Fibroblast of pulmonary artery (primary cell): Measurements from ENCODE around the gene CEP19.
"Not testable (repeated sequence)": the region's sequence is repeated elsewhere in the genome, so short reads cannot be mapped to it uniquely, and the experiment has no call there.

Experiments used
- DNase-seq: peaks from one replicate; pipeline ENCODE4 v3.0.0-alpha.2; 2010; ENCODE audit warnings: low read depth
- H3K4me3 ChIP-seq: replicated peaks from 2 replicates; pipeline ENCODE4 v1.5.1; 2011; ENCODE audit warnings: low read depth, mild to moderate bottlenecking, control low read depth, low read length, moderate library complexity
- TF ChIP-seq, protein P1 (sequence below): IDR thresholded peaks from 2 replicates; pipeline ENCODE4 v1.5.1; 2011; ENCODE audit warnings: mild to moderate bottlenecking, control low read depth, low read length, inconsistent platforms; ENCODE audit errors: missing control alignments

CEP19 gene, protein sequence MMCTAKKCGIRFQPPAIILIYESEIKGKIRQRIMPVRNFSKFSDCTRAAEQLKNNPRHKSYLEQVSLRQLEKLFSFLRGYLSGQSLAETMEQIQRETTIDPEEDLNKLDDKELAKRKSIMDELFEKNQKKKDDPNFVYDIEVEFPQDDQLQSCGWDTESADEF

DNA sequence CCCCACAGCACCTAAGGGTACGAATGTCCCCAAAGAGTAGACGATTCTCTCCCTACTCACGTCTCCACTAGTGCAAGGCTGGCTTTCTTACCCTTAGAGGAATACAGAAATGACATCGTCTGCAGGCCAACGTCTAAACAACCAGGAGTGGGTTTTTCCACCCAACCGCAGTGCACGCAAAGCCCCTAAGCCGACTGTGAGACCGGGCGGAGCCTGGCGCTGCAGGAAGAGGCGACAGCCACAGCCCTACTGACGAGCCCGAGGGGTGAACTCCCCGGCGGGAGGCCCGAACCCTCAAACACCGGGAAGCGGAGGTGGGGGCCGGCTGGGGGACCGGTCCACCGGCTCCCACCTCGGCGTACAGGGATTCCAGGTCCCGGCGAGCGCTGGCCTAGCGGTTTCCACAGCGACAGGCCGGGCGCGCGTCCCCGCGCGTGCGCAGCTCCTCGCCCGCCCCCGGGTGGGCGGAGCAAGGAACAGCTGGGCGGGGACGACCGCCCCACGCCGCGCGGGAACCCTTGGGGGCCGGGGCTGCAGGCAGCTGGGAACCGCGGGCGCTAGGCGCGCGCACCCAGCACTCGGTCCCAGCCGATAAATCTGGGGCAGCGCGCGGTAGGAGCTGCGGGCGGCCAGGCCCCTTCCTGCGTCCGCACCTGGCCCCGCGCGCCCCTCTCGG lies at the start of gene CEP19, which contains the start of gene PIGX:
TSS of gene CEP19 (minus strand) at position 413 of the 676 bp plus-strand sequence. CDS start 3,593 bp downstream, outside the sequence.
TSS of gene PIGX (plus strand) at position 540 of the 676 bp plus-strand sequence.
- H3K4me3 ChIP-seq = peak within 1 kb of the TSS; percentile 92
- TF ChIP-seq, protein P1, sequence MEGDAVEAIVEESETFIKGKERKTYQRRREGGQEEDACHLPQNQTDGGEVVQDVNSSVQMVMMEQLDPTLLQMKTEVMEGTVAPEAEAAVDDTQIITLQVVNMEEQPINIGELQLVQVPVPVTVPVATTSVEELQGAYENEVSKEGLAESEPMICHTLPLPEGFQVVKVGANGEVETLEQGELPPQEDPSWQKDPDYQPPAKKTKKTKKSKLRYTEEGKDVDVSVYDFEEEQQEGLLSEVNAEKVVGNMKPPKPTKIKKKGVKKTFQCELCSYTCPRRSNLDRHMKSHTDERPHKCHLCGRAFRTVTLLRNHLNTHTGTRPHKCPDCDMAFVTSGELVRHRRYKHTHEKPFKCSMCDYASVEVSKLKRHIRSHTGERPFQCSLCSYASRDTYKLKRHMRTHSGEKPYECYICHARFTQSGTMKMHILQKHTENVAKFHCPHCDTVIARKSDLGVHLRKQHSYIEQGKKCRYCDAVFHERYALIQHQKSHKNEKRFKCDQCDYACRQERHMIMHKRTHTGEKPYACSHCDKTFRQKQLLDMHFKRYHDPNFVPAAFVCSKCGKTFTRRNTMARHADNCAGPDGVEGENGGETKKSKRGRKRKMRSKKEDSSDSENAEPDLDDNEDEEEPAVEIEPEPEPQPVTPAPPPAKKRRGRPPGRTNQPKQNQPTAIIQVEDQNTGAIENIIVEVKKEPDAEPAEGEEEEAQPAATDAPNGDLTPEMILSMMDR = no peak
- peak; percentile 88 for DNase-seq

DNA sequence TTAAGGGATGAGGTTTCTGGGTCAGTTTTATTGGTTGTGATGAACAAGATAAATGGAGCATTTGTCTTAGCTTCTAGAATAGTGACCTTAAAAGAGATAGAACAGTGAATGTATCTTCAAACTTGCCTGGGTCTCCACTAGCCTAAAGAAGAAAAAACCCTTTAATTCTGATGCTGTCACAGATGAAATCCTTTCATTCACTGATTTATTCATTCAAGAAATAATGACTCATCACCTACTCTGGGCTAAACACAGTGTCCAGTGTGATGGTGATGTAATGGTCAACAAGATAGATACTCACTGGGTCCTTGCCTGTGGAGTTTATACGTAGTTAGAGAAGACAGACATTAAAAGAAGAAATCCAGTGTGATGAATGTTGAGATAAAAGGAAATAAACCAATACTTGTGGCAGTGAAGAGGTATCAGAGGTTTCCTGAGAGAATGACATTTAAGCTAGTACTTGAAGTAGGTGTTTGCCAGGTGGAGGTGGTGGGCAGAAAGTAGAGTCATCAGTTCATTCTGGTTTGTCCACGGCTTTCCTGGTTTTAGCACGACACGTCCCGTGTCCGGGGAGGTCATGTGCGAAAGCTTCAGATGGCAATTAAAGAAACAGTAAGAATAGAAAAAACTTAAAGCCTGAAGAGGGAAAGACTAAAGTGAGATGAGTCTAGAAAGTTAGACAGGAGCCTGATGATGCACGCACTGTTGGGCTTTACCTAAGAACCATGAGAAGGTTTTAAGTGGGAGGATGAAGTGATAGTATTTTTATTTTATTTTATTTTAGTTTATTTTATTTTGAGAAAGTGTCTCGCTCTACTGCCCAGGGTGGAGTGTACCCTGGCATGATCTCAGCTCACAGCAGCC lies 46.1 kb upstream of the CEP19 start:
- H3K4me3 ChIP-seq = no peak overlapping the region
- DNase-seq = peak; percentile 79
- TF ChIP-seq, protein P1 = no peak

DNA sequence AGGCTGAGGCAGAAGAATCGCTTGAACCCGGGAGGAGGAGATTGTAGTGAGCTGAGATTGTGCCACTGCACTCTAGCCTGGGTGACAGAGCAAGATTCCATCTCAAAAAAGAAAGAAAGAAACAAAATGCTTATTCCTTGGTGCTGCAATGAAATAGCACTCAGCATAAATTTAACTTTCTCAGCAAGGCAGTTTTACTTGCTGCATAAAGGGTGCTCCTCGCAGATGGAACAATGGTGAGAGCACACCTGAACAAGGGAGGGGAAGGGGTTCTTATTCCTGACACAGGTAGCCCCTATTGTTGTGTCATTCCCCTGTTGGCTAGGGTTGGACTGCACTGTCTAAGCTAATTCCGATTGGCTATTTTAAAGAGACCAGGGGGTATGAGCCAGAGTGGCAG lies 44.7 kb upstream of the CEP19 start:
- H3K4me3 ChIP-seq = no peak overlapping the region
- TF ChIP-seq, protein P1 = no peak
- DNase-seq = no peak

DNA sequence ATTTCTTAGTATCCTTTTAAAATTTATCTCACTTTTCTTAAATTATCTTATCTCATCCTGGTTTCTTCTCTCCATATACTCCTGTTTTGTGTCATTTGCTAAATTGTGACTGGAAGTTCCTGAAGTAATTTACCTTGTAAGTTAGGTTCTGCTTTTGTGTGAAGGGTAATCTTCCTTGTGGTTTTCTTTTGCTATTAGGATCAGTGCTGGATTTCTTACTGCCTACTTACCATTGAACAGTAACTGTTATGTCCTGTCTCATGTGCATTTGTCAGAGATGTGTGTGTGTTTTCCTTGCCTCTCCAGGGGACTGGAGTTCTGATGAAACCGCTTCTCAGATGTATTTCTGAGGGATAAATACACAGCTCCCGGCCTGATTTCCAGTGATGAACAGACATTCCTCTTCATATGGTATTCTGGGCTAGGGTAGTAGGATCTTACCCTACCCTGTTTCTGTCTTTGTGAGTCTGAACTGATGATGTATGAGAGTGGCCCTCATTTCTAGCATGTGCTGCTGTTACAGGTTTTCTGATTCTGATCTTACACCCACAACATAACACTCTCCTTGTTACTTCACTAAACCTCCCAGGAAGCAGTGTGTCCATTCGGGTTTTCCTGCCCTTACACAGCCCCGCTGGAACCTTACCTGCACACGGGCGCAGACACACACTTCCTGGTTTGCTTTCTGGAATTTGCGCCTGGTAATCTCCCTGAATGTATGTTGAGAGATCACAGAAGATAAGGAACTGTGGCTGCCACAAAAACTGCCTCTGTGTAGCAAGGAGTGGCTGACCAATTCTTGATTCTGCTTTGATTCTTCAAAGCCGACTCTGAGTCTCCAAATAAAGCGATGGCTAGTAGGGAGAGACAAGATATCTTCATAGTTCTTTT lies 42.3 kb upstream of the CEP19 start:
- no peak for DNase-seq
- no peak overlapping the region for H3K4me3 ChIP-seq
- TF ChIP-seq, protein P1 = no peak

DNA sequence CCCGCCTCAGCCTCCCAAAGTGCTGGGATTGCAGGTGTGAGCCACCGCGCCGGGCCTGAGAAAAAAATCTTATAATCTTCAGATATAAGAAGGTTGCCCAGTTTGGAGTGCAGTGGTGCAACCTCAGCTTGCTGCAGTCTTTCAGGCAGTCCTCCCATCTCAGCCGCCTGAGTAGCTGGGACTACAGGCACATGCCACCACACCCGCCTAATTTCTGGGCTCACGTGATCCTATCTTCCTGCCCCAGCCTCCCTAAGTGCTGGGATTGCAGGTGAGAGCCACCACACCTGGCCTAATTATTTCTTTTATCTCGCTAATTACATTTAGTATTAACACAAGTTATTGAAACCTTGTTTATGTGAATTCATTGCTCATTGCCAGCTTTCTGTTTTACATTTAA lies 41.2 kb upstream of the CEP19 start:
- DNase-seq = no peak
- TF ChIP-seq, protein P1 = no peak
- H3K4me3 ChIP-seq = no peak overlapping the region

DNA sequence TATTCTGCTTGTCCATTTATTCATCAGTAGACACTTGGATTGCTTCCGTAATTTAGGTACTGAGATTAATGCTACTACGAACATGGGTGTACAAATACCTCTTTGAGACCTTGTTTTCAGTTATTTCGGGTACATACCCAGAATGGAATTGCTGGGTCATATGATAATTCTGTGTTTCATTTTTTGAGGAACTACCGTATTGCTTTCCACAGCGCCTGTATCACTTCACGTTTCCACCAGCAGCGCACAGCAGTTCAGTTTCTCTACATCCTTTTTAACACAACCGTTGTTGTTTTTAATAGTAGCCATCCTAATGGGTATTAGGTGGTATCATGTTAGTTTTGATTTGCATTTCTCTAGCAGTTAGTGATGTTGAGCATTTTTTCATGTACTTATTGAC lies 37.1 kb upstream of the CEP19 start:
- TF ChIP-seq, protein P1 = no peak
- no peak overlapping the region for H3K4me3 ChIP-seq
- no peak for DNase-seq

DNA sequence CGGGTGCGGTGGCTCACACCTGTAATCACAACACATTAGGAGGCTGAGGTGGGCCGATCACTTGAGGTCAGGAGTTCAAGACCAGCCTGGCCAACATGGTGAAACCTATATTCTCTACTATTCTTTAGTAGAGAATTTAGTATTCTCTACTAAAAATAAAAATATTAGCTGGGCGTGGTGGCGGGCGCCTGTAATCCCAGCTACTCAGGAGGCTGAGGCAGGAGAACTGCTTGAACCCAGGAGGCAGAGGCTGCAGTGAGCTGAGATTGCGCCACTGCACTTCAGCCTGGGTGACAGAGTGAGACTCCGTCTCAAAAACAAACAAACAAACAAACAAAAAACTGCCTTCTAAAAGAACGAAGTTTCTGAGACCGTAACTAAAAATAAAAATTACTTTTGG lies 31.5 kb upstream of the CEP19 start:
- not testable (repeated sequence) for H3K4me3 ChIP-seq, DNase-seq
